HG02678 (cell line): ENCODE data around the gene REM2.

Experiments
- ATAC-seq: cut with Tn5 transposase; IDR thresholded peaks from one replicate; pipeline ENCODE4 v1.9.1; 2021; ENCODE audit warnings: mild to moderate bottlenecking, moderate library complexity; ENCODE audit not compliant: unreplicated experiment

Gene REM2

DNA sequence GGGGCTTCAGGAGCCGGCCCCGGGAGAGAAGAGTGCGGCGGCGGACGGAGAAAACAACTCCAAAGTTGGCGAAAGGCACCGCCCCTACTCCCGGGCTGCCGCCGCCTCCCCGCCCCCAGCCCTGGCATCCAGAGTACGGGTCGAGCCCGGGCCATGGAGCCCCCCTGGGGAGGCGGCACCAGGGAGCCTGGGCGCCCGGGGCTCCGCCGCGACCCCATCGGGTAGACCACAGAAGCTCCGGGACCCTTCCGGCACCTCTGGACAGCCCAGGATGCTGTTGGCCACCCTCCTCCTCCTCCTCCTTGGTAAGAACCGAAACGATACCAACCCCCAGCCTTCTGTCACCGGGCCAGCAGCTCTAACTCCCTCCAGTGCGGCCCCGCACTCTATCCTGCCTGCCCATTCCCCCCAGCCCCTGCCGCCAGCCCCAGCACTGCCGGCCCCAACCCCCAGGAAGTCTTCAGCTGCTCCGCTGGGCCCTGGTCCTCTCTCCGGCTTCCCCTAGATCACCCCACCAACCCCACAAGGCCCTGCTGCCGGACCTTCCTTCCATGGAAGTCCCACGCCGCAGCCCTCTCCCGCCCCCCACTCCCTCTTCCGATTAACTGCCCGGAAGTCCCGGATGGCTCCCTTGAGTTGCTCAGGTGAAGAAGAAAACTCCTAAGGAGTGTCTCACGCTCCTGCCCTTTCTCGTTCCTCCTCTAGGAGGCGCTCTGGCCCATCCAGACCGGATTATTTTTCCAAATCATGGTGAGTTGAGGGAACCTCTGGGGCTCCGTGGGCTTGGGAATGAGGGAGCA lies 10.8 kb upstream of the REM2 start:
- peak; percentile 16 for ATAC-seq

GRCh38 chr14:22872833-22873520 lies 10.0 kb upstream of the REM2 start:
- ATAC-seq, result no peak

GRCh38 chr14:22875003-22875747 lies 7.8 kb upstream of the REM2 start:
- no peak for ATAC-seq

DNA sequence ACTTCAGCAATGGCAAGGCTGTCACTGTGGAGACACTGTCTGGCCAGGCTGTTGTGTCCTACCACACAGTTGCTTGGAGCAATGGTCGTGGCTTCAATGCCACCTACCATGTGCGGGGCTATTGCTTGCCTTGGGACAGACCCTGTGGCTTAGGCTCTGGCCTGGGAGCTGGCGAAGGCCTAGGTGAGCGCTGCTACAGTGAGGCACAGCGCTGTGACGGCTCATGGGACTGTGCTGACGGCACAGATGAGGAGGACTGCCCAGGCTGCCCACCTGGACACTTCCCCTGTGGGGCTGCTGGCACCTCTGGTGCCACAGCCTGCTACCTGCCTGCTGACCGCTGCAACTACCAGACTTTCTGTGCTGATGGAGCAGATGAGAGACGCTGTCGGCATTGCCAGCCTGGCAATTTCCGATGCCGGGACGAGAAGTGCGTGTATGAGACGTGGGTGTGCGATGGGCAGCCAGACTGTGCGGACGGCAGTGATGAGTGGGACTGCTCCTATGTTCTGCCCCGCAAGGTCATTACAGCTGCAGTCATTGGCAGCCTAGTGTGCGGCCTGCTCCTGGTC lies 7.2 kb upstream of the REM2 start:
- ATAC-seq, result no peak

GRCh38 chr14:22877000-22877501 lies 6.0 kb upstream of the REM2 start:
- no peak for ATAC-seq

DNA sequence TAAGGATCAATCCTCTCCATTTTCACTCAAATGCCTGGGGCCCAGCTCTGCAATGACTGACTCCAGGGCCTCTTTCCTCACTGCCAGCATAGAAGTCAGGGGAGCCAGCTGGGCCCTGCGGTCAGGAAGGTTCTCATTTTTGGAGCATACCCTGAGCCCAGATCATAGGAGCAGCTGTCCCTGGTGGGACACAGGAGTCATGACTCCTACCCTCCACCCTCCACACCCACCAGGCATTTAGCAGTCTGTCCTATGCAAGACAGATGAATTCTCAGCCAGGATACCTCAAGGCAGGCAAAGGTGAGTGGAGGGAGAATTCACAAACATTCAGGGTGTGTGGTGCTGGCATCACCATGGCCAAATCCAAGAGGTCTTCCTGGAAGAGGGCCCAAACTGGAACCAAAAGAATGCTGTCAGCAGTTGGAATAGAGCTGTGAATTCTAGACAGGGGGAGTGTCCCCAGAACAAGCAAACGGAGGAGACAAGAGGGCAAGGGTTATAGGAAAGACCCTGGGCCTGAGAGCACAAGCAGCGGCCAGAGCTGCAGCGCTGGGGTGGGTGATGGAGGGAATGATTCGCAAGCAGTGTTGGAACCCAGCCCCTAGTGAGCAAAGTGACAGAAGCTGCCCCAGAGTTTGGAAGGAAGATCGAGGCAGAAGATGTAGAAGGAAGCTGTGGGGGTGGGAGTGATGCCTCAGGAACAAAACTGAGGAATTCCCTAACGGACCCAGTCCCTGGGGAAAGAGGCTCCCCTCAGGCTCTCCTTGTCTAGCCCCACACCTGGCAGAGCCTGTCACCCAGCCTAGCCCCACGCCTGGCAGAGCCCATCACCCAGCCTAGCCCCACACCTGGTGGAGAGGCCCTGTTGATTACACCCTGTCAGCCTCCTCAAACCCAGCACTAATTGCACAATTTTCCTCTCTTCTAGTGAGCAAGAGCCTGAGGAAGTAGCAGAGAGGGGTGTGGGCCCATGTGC lies 4.5 kb upstream of the REM2 start:
- no peak for ATAC-seq

DNA sequence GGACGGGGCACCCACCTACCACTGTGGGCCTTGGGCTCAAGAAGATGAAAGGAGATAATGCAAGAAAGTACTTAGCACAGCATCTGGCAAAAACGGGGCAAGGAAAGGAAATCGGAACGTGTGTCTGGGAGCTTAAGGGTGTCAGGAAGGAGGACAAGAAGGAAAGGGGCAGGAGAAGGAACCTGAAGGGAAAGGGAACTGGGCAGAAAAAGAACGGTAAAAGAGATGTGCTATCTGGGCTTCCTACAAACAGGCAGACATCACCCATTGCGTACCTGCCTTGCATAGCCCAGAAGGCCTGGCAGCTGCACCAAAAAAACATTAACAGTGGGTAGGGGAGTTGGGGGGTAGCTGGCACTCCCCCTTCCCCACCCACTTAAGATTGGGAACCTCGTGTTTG lies 958 bp upstream of the REM2 start:
- ATAC-seq, result no peak

GRCh38 chr14:22882529-22883172 lies 371 bp upstream of the REM2 start:
- no peak for ATAC-seq

- no peak for ATAC-seq
These were observed 1.2 kb downstream of the REM2 start for GRCh38 chr14:22884076-22884737.

DNA sequence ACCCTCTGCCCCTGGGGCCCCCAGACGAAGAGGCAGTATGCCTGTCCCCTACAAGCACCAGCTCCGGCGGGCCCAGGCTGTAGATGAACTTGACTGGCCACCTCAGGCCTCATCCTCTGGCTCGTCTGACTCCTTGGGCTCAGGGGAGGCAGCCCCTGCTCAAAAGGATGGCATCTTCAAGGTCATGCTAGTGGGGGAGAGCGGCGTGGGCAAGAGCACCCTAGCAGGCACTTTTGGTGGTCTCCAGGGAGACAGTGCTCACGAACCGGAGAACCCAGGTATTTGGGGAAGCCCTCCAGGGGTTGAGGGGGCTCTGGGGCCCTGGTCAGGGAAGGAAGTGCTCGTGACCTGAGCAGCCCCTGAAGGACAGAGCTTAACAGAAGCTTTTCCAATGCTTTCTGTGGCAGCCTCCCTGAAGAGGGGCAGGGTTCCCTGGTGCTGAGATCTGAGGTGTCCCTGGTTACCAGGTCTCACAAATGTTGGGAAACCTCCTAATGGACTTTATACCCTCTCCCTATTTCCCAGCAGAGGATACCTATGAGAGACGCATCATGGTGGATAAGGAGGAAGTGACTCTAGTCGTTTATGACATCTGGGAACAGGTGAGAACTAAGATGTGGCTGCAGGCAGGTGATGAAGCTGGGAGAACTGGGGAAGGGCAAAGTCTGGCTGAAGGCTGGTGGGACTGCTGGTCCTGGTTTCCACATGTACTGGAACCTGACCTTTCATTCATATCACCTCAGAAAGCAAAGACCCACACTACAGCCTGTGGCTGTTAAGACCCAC lies 1.9 kb downstream of the REM2 start:
- ATAC-seq, result no peak

- no peak for ATAC-seq
These were observed 3.0 kb downstream of the REM2 start for GRCh38 chr14:22885975-22886374.

DNA sequence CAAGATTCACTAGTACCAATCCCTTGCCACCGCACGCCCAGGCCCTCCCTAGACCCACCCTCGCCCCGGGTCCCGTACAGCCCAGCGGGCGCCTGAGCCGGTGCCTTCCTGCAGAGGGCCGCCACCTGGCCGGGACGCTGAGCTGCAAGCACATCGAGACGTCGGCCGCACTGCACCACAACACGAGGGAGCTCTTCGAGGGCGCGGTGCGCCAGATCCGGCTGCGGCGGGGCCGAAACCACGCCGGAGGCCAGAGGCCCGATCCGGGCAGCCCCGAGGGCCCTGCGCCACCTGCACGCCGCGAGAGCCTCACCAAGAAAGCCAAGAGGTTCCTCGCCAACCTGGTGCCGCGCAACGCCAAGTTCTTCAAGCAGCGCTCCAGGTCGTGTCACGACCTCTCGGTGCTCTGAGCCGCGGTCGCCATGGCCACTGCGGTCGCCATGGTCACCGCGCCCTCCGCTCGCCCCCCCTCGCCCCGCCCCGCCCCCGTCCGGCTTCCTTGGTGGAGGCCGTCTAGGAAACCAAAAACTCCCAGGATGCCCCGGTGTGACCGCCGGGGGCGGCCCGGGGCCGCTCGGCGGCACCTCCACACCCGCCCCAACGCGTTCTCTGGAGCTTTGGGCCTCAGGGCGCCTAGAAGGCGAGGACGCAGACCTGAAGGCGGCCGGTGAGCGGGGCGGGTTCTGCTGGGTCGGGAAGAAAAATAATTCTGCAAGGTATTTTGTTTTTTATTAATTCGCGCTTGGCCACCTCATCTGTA lies 3.7 kb downstream of the REM2 start:
- ATAC-seq, result peak; percentile 56

- ATAC-seq, result peak; percentile 36
These were observed 4.4 kb downstream of the REM2 start for GRCh38 chr14:22887260-22887989.

- peak; percentile 53 for ATAC-seq
These were observed 5.0 kb downstream of the REM2 start for GRCh38 chr14:22887990-22888378.

DNA sequence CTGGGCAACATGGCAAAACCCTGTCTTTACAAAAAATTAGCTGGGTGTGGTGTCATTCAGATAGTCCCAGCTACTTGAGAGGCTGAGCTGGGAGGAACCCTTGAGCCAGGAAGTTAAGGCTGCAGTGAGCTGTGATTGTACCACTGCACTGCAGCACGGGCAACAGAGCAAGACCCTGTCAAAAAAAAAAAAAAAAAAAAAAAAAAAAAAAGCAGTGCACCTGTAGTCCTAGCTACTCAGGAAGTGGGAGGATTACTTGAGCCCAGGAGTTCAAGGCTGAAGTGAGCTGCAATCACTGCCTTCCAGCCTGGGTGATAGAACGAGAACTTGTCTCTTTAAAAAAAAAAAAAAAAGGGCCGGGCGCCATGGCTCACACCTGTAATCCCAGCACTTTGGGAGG lies 5.6 kb downstream of the REM2 start:
- no peak for ATAC-seq

GRCh38 chr14:22890416-22890815 lies 7.4 kb downstream of the REM2 start:
- no peak for ATAC-seq

GRCh38 chr14:22892488-22892887 lies 9.5 kb downstream of the REM2 start:
- no peak for ATAC-seq
